IMR-90 (cell line): ENCODE data around the gene CIT. TPM values are rescaled to one million over a fixed set of nuclear protein-coding genes. Genes with fewer than 3 reads are reported as not detected.

Source experiments
- ATAC-seq: fragments of 200-7000 bp; cut with Tn5 transposase; 2 replicates; pipeline ENCODE4 v1.9.1; 2020; ENCODE audit warnings: low read depth, mild to moderate bottlenecking, moderate library complexity
- BruUV-seq: library from RNA; stranded (reverse); fragments of 400-500 nt; replicated peaks from 2 replicates; lab custom pipeline; 2021; lab: Mats Ljungman, UMichigan
- CTCF ChIA-PET: fragments of 300-600 bp; formaldehyde crosslinking; extraction: SDS; loops from one replicate; lab custom pipeline; 2021; ENCODE audit warnings: antibody characterized with exemption; lab: Yijun Ruan, JAX
- POLR2A ChIA-PET: fragments of 300-600 bp; sonication (Branson Sonifier 250); formaldehyde crosslinking; loops from one replicate; lab custom pipeline; 2022; ENCODE audit warnings: antibody characterized with exemption; ENCODE audit not compliant: unreplicated experiment; lab: Charles Lee
- DNase-seq: peaks from one replicate; pipeline ENCODE4 v3.0.0; 2013
- H2AFZ ChIP-seq: replicated peaks from 2 replicates; pipeline ENCODE3; 2013; ENCODE audit warnings: low read length, mild to moderate bottlenecking; ENCODE audit not compliant: poor library complexity
- H2AK5ac ChIP-seq: 2 replicates; pipeline ENCODE4 v1.6.1; 2013; ENCODE audit warnings: low read depth, low read length, inconsistent platforms
- H2AK9ac ChIP-seq: replicated peaks from 2 replicates; pipeline ENCODE3; 2013; ENCODE audit warnings: mild to moderate bottlenecking, low read depth, low read length, moderate library complexity; ENCODE audit not compliant: poor library complexity
- H2BK120ac ChIP-seq: 2 replicates; pipeline ENCODE4 v1.6.1; 2013; ENCODE audit warnings: low read depth, low read length, inconsistent platforms
- H2BK15ac ChIP-seq: 3 replicates; pipeline ENCODE4 v1.6.1; 2013; ENCODE audit warnings: low read depth, low read length, inconsistent platforms
- H2BK20ac ChIP-seq: 2 replicates; pipeline ENCODE4 v1.6.1; 2013; ENCODE audit warnings: low read depth, mild to moderate bottlenecking, inconsistent platforms, low read length, moderate library complexity
- H2BK5ac ChIP-seq: 2 replicates; pipeline ENCODE4 v1.6.1; 2013; ENCODE audit warnings: mild to moderate bottlenecking, low read depth, low read length, inconsistent platforms; ENCODE audit not compliant: poor library complexity, severe bottlenecking
- H3K14ac ChIP-seq: replicated peaks from 2 replicates; pipeline ENCODE4 v1.6.1; 2013; ENCODE audit warnings: low read depth, low read length, inconsistent platforms
- H3K18ac ChIP-seq: 2 replicates; pipeline ENCODE4 v1.6.1; 2013; ENCODE audit warnings: low read depth, low read length, control low read depth
- H3K23ac ChIP-seq: 2 replicates; pipeline ENCODE4 v1.6.1; 2013; ENCODE audit warnings: low read depth, low read length, inconsistent platforms
- H3K27ac ChIP-seq: 2 replicates; pipeline ENCODE4 v1.5.1; 2013; ENCODE audit warnings: mild to moderate bottlenecking, control low read depth, low read length; ENCODE audit not compliant: insufficient read depth
- H3K27me3 ChIP-seq: 2 replicates; pipeline ENCODE4 v1.6.1; 2013; ENCODE audit warnings: low read length; ENCODE audit not compliant: control insufficient read depth, insufficient read depth
- H3K36me3 ChIP-seq: 2 replicates; pipeline ENCODE4 v1.6.1; 2013; ENCODE audit warnings: low read length, mixed read lengths; ENCODE audit not compliant: control insufficient read depth, insufficient read depth
- H3K4ac ChIP-seq: 2 replicates; pipeline ENCODE4 v1.6.1; 2013; ENCODE audit warnings: low read depth, low read length, inconsistent platforms
- H3K4me1 ChIP-seq: 2 replicates; pipeline ENCODE4 v1.6.1; 2013; ENCODE audit warnings: low read length, mixed read lengths; ENCODE audit not compliant: control insufficient read depth, insufficient read depth
- H3K4me2 ChIP-seq: 2 replicates; pipeline ENCODE4 v1.6.1; 2013; ENCODE audit warnings: low read depth, mild to moderate bottlenecking, control low read depth, low read length, moderate library complexity
- H3K4me3 ChIP-seq: 2 replicates; pipeline ENCODE4 v1.5.1; 2013; ENCODE audit warnings: low read depth, mild to moderate bottlenecking, control low read depth, low read length, moderate library complexity; ENCODE audit not compliant: insufficient read depth
- H3K56ac ChIP-seq: 2 replicates; pipeline ENCODE4 v1.6.1; 2013; ENCODE audit warnings: low read length, inconsistent platforms; ENCODE audit not compliant: insufficient read depth; ENCODE audit errors: extremely low read depth
- H3K79me1 ChIP-seq, 2 experiments: 2 replicates each; pipeline ENCODE4 v1.6.1; 2013; ENCODE audit warnings: low read length in 2 of 2, inconsistent platforms in 1 of 2, low read depth in 1 of 2
- H3K9ac ChIP-seq: 2 replicates; pipeline ENCODE4 v1.6.1; 2013; ENCODE audit warnings: low read depth, low read length, control low read depth
- H3K9me1 ChIP-seq: 2 replicates; pipeline ENCODE4 v1.6.1; 2013; ENCODE audit warnings: low read length, inconsistent platforms; ENCODE audit not compliant: insufficient read depth
- H3K9me3 ChIP-seq: 2 replicates; pipeline ENCODE4 v1.6.1; 2013; ENCODE audit warnings: low read length; ENCODE audit not compliant: control insufficient read depth, insufficient read depth
- H4K20me1 ChIP-seq: 2 replicates; pipeline ENCODE4 v1.6.1; 2013; ENCODE audit warnings: low read length, inconsistent platforms; ENCODE audit not compliant: insufficient read depth
- H4K5ac ChIP-seq: 2 replicates; pipeline ENCODE4 v1.6.1; 2013; ENCODE audit warnings: mild to moderate bottlenecking, low read depth, low read length, control low read depth
- H4K8ac ChIP-seq, 2 experiments: 2 replicates each; pipeline ENCODE4 v1.6.1; 2013; ENCODE audit warnings: low read depth in 2 of 2, low read length in 2 of 2, control low read depth in 1 of 2, inconsistent platforms in 1 of 2
- H4K91ac ChIP-seq: 2 replicates; pipeline ENCODE4 v1.6.1; 2013; ENCODE audit warnings: low read depth, low read length, inconsistent platforms; ENCODE audit not compliant: insufficient read depth
- BHLHE40 ChIP-seq: fragments of 150-350 bp; IDR thresholded peaks from 2 replicates; pipeline ENCODE4 v1.6.1; 2016; ENCODE audit warnings: mild to moderate bottlenecking, low read depth, low read length
- CEBPB ChIP-seq: IDR thresholded peaks from 2 replicates; pipeline ENCODE4 v1.6.1; 2012; ENCODE audit warnings: low read depth, low read length, improper control_type of control experiment
- CTCF ChIP-seq: conservative IDR thresholded peaks from 2 replicates; pipeline ENCODE4 v1.5.1; 2012; ENCODE audit warnings: mild to moderate bottlenecking, low read depth, low read length, improper control_type of control experiment
- ELK1 ChIP-seq: fragments of 150-350 bp; IDR thresholded peaks from 2 replicates; pipeline ENCODE4 v1.6.1; 2016; ENCODE audit warnings: low read depth, mild to moderate bottlenecking, low read length, moderate library complexity, borderline replicate concordance
- MAFK ChIP-seq: IDR thresholded peaks from 2 replicates; pipeline ENCODE4 v1.6.1; 2012; ENCODE audit warnings: low read depth, low read length, improper control_type of control experiment
- MAZ ChIP-seq: IDR thresholded peaks from 2 replicates; pipeline ENCODE4 v1.6.1; 2012; ENCODE audit warnings: low read depth, mild to moderate bottlenecking, low read length, improper control_type of control experiment, moderate library complexity, borderline replicate concordance
- MXI1 ChIP-seq: IDR thresholded peaks from 2 replicates; pipeline ENCODE4 v1.6.1; 2012; ENCODE audit warnings: low read depth, mild to moderate bottlenecking, low read length, moderate library complexity, borderline replicate concordance
- NFE2L2 ChIP-seq: fragments of 150-350 bp; IDR thresholded peaks from 2 replicates; pipeline ENCODE4 v1.6.1; 2016; ENCODE audit warnings: low read depth, mild to moderate bottlenecking, low read length
- POLR2A ChIP-seq: IDR thresholded peaks from 2 replicates; pipeline ENCODE4 v1.6.1; 2012; ENCODE audit warnings: mild to moderate bottlenecking, low read depth, low read length
- RAD21 ChIP-seq: IDR thresholded peaks from 2 replicates; pipeline ENCODE4 v1.6.1; 2012; ENCODE audit warnings: low read length, improper control_type of control experiment
- RCOR1 ChIP-seq: IDR thresholded peaks from 2 replicates; pipeline ENCODE4 v1.6.1; 2012; ENCODE audit warnings: mild to moderate bottlenecking, low read length, improper control_type of control experiment; ENCODE audit not compliant: insufficient replicate concordance
- RFX5 ChIP-seq: IDR thresholded peaks from 2 replicates; pipeline ENCODE4 v1.8.0; 2012; ENCODE audit warnings: low read depth, mild to moderate bottlenecking, low read length, moderate library complexity
- SMC3 ChIP-seq: fragments of 150-350 bp; IDR thresholded peaks from 2 replicates; pipeline ENCODE4 v1.6.1; 2016; ENCODE audit warnings: low read depth, mild to moderate bottlenecking, antibody characterized with exemption, low read length, moderate library complexity
- USF2 ChIP-seq: fragments of 150-350 bp; IDR thresholded peaks from 2 replicates; pipeline ENCODE4 v1.6.1; 2017; ENCODE audit warnings: mild to moderate bottlenecking, antibody characterized with exemption, low read length, low read depth
- WGBS, 2 experiments: methylation state at CpG; one replicate each; pipeline versions ENCODE4 v1.1.5 to v1.1.7; 2013; ENCODE audit warnings: missing lambda C conversion rate in 2 of 2; ENCODE audit not compliant: insufficient read length in 1 of 2; ENCODE audit errors: extremely low coverage in 2 of 2; 5-methylcytosine and 5-hydroxymethylcytosine counted together
- dilution Hi-C: fragments of 300-500 bp; cut with HindIII; formaldehyde crosslinking; loops from one replicate; pipeline ENCODE4 v1.14.3; 2018; ENCODE audit warnings: low sequenced_read_pairs; ENCODE audit not compliant: unreplicated experiment
- in situ Hi-C: fragments of 300-500 bp; cut with MboI; formaldehyde crosslinking; loops from 3 replicates; pipeline ENCODE4 v1.14.3; 2019; ENCODE audit warnings: low sequenced_read_pairs, inconsistent platforms, mixed read lengths
- intact Hi-C: fragments of 100-400 bp; cut with micrococcal nuclease; formaldehyde crosslinking; loops from 2 replicates; pipeline ENCODE4 v1.10.0; 2022
- polyA plus RNA-seq, 3 experiments: library from polyadenylated mRNA; depleted of rRNA; stranded (reverse); fragments of >200 nt; gene quantifications; 2 replicates each; pipeline ENCODE4 v1.2.3, GENCODE V29; 2012; ENCODE audit warnings: low replicate concordance in 1 of 3
- total RNA-seq: library from RNA; depleted of rRNA; stranded (reverse); fragments of >200 nt; gene quantifications from 2 replicates; pipeline ENCODE4 v1.2.3, GENCODE V29; 2012

Gene CIT
- total and polyA plus RNA-seq, 2 of the 4 experiments (the other 2 are of a cell fraction), result 13.1 to 21.0 TPM

- Histone ChIP-seq H3K36me3 (no peaks in the 10 kb centered on the region), H2AFZ (peak overlapping the region; percentile 47), H3K4me3 (no peak overlapping the region), H3K9me3 (no peaks in the 10 kb centered on the region), H3K27me3 (no peaks in the 10 kb centered on the region), H3K4ac (no peak overlapping the region), H3K27ac (no peak overlapping the region), H3K4me1 (no peaks in the 10 kb centered on the region), H2BK5ac (no peak overlapping the region), H3K9me1 (no peaks in the 10 kb centered on the region), H2BK20ac (no peak overlapping the region), H4K91ac (no peak overlapping the region), H2BK120ac (no peak overlapping the region), H3K23ac (no peak overlapping the region), H3K9ac (no peak overlapping the region), H2AK9ac (no peak overlapping the region), H3K56ac (no peak overlapping the region), H4K20me1 (no peaks in the 10 kb centered on the region), H3K18ac (no peak overlapping the region), H4K8ac (no peak overlapping the region), H3K14ac (no peak overlapping the region), H2BK15ac (no peak overlapping the region), H2AK5ac (no peak overlapping the region), H3K4me2 (no peak overlapping the region), H4K5ac (no peak overlapping the region), H3K79me1 (no peaks in the 10 kb centered on the region)
- POLR2A ChIA-PET, result no interaction called here
- no peak for TF ChIP-seq NFE2L2
- no peak for TF ChIP-seq MAFK
- TF ChIP-seq CEBPB, result no peak
- no peak for TF ChIP-seq CTCF
- no peak for TF ChIP-seq MAZ
- TF ChIP-seq MXI1, result no peak
- TF ChIP-seq USF2, result no peak
- TF ChIP-seq SMC3, result no peak
- TF ChIP-seq RCOR1, result no peak
- TF ChIP-seq RFX5, result no peak
- no peak for TF ChIP-seq POLR2A
- TF ChIP-seq RAD21, result no peak
- no peak for TF ChIP-seq ELK1
- no peak for TF ChIP-seq BHLHE40
- dilution Hi-C loops (no loop called here), intact Hi-C loops (no loop called here), in situ Hi-C loops (no loop called here)
- no TSS peak for BruUV-seq
- ATAC-seq, result no peak
- WGBS, 2 experiments, result 27% methylated on average over 2 of the region's 3 CpGs; no CpG with 5 or more reads in 1 of the 2 experiments
- no peak for DNase-seq
- CTCF ChIA-PET, result no interaction called here
Observed at GRCh38 chr12:119644930-119645329, 232.2 kb downstream of the CIT start.
